GM21528 (cell line): ENCODE results near the gene SFRP5.

Experiments
- ATAC-seq: cut with Tn5 transposase; IDR thresholded peaks from one replicate; pipeline ENCODE4 v1.9.1; 2021; ENCODE audit warnings: mild to moderate bottlenecking, moderate library complexity; ENCODE audit not compliant: unreplicated experiment, low FRiP score

Gene SFRP5

GRCh38 chr10:97788552-97789442, 17.0 kb upstream of the SFRP5 start:
- no peak for ATAC-seq

DNA sequence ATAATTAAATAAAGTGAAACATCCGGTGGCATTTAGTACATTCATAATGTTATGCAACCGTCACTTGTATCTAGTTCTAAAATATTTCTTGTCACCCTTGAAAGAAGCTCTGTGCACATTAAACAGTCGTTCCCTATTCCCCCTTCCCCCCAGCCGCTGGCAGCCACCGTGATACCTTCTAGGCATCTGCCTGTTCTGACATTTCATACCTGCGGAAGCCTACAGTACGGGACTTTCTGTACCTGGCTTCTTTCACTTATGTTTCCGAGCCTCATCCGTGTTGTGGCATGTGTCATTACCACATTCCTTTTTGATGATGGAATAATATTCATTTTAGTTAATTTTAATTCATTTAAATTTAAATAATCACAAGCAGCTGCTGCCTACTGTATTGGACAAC, 13.9 kb upstream of the SFRP5 start:
- ATAC-seq, result no peak

GRCh38 chr10:97785231-97785630, 13.4 kb upstream of the SFRP5 start:
- ATAC-seq, result no peak

GRCh38 chr10:97784200-97784810, 12.5 kb upstream of the SFRP5 start:
- ATAC-seq, result no peak

DNA sequence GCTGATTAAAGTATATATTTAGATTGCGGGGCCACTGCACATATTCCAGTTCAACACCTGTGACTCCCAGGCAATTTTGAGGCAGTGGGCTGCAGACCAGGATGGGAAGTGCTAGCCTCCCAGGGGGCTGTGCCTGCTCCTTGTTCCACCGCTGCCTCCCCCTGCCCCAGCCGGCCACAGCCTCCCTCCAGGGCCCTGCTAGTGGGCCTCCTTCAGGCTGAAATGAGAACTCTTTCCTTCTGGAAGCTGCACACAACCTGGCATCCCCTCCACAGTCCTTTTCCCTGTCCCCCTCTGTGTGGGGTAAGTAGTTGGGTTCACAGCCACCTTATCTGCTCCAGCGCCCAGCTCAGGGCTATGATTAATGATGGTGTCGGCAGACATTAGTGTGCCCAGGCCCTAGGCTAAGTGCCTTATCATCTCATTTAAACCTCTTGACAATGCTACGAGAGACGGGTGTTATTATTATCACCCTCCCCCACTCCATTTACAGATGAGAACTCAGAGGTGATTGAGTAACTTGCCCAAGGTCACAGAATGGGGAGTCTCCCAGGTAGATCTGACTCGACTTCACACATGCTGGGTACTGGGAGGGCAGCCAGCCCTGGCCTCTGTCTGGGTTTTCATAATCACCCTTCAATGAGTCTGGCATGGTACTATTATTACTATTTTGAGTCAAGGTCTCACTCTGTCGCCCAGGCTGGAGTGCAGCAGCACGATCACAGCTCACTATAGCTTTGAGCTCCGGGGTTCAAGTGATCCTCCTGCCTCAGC, 10.8 kb upstream of the SFRP5 start:
- ATAC-seq, result no peak

- ATAC-seq, result no peak
Measured at GRCh38 chr10:97781618-97782331, 10.0 kb upstream of the SFRP5 start.

GRCh38 chr10:97780841-97781617, 9.2 kb upstream of the SFRP5 start:
- no peak for ATAC-seq

DNA sequence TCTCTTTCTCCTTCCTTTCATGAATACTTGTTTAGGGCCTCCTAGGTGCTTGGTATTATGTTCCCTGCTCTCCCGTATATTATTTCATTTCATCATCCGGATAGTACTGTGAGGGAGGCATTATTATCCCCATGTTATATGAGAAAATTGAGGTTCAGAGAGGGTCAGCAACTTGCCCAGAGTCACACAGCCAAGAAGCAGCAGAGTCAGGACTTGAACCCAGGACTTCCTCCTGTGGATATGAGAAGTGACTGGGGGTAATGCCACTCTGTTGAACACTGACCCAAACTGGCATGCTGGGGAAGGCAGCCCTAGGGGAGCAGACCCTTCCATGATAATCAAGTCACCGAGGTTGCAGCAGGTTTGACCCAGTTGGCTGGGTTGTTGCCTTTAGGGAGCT, 8.2 kb upstream of the SFRP5 start:
- ATAC-seq, result no peak

GRCh38 chr10:97779492-97779891, 7.7 kb upstream of the SFRP5 start:
- ATAC-seq, result no peak

DNA sequence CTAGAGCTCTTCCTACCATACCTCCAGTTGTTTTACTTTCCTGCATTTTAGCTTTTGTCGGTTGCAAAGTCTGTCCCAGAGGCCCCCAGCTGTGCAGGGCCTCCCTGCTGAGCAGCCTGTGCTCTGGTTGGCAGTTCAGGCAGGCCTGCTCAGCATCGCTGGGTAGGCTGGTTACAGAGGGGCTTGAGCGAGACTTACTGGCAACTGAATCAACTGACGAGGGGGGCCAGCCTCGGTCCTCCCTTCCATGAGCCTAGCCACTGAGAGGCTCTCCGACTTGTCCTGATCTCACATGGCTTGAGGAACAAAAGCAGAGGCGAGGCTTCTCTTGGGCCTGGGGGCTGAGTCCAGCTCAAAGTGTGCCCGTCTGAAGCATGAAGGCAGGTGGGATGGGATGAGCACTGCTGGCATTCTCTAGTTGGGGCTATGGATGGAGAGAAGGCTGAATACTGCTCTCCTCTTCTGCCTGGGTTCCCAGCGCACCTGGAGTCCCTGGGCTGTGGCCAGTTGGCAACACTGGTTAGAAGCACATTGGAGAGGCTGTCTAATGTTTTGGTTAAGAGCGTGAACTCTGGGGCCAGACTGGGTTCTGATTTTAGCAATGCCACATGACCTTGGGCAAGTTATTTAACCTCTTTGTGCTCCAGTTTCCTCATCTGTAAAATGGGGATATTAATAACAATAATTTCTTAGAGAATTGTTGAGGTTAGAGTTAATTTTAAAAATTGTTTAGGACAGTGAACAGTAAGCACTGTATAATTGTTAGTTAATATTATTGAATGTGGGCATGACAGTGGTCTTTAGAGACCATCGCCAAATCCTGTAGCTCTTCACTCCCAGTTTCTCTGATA, 6.9 kb upstream of the SFRP5 start:
- no peak for ATAC-seq

DNA sequence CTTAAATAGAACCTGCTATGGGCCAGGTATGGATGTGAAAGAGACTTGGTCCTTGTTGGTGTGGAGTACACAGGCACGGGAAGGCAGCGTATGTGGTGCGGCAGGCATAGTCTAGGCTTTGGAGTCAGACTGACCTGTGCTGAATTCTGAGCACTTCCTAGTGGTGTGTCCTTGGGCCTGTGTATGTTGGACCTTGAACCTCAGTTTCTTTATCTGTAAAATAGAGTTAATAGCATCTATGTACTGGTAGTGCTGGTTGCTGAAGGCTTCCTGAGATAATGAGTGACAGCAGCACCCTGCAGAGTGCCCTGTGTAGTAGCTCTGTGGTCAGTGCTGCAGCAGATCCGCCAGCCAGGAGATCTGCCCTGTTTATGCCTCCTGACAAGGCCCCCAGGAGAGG, 5.3 kb upstream of the SFRP5 start:
- ATAC-seq, result no peak

GRCh38 chr10:97774811-97775294, 3.1 kb upstream of the SFRP5 start:
- no peak for ATAC-seq

GRCh38 chr10:97773096-97773495, 1.3 kb upstream of the SFRP5 start:
- ATAC-seq, result no peak

- ATAC-seq, result no peak
Measured at GRCh38 chr10:97771055-97771891, 526 bp downstream of the SFRP5 start.

DNA sequence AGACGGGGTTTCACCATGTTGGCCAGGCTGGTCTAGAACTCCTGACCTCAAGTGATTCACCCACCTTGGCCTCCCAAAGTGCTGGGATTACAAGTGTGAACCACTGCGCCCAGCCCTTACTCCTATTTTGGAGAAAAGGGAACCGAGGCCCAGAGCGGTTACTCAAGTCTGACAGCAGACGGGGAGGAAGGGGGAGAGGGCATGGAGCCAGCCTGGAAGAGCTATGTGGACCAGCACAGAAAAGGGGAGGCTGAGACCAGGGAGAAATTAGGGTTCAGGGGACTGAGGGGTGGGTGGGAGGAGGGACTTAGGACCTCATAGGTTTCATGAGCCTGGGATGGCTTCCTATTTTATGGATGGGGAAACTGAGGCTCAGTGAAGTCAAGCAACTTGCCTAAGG, 1.5 kb downstream of the SFRP5 start:
- ATAC-seq, result no peak

DNA sequence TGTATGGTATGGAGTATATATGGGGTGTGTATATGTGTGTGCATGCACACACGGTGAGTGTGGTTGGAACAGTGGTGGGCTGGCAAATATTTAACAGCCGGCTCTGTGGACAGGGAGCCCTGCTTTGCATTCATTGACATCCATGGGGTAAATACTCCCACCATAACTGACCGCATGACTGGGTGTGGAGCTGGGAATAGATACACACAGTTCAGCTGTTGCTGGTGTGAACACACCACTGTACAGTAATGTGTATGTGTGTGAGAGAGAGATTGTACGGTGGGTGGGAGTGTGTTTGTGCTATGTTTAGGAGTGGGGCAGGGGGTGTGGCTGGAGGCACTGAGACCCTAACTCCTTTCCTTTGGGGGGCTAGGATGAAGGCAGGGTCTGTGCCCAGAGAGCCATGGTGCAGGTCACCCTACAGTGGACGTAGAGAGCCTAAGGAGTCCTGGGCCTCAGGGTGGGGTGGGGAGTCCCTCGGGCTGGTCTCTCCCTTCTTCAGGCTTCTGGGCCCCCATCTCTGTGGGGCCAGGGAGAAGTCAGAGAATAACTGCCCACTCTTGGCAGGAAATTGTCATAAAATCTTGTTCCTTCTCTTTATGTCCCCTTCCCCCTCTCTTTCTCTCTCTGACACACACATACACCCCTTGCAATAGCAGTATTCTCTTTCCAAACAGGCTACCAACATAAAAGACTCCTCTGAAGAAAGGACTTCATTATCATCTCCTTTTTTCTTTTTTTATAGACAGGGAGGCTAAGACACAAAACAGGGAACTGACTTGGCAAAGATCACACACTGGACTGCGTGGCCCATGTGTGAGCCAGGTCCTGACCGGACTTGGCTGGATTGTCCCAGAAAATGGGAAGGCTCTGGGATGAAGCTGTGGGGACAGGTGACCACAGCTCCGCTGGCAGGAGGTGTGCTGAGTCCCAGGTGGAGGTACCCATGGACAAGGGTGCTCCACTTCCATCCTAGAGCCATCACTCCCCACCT, 3.2 kb downstream of the SFRP5 start:
- ATAC-seq, result no peak
